ENCODE measurements around the gene NUBP2. TPM values are rescaled to one million over a fixed set of nuclear protein-coding genes. Genes with fewer than 3 reads are reported as not detected.

The NUBP2 gene
- total and polyA plus RNA-seq, 8 donors, result 20.4 to 58.8 (median 31.0) TPM

DNA sequence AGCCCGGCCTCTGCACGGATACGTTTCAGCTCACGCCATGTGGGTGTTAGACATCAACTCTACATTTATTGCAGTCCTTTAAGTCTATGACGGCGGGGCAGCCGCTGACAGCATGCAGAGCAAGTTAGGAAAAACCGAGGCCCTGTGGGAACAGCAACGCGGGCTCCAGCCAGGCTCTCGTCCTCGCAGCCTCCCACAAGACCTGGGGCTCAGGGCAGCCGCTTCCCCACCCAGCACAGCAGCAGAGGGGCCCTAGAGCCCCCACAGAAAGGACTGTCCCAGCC lies 6.1 kb upstream of the NUBP2 start:
- no peak for DNase-seq
- H3K4me3 ChIP-seq, result no peak overlapping the region
- H3K36me3 ChIP-seq, result peaks cover 0 to 25% (median 10%) of the 10 kb centered on the region in 3 donors
- H3K27me3 ChIP-seq, result no peaks in the 10 kb centered on the region
- no peak for FAIRE-seq
- intact Hi-C loops (cut with DNase I), result no loop called here
- TF ChIP-seq, protein P1, sequence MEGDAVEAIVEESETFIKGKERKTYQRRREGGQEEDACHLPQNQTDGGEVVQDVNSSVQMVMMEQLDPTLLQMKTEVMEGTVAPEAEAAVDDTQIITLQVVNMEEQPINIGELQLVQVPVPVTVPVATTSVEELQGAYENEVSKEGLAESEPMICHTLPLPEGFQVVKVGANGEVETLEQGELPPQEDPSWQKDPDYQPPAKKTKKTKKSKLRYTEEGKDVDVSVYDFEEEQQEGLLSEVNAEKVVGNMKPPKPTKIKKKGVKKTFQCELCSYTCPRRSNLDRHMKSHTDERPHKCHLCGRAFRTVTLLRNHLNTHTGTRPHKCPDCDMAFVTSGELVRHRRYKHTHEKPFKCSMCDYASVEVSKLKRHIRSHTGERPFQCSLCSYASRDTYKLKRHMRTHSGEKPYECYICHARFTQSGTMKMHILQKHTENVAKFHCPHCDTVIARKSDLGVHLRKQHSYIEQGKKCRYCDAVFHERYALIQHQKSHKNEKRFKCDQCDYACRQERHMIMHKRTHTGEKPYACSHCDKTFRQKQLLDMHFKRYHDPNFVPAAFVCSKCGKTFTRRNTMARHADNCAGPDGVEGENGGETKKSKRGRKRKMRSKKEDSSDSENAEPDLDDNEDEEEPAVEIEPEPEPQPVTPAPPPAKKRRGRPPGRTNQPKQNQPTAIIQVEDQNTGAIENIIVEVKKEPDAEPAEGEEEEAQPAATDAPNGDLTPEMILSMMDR (IDR thresholded peaks at IDR 0.05), result no peak
- 85 to 87% methylated on average over 13 of the region's 13 CpGs for WGBS, 2 donors
- peaks cover 17 to 21% (median 20%) of the 10 kb centered on the region in 3 donors for H3K4me1 ChIP-seq
- no peaks in the 10 kb centered on the region for H3K9me3 ChIP-seq
- ATAC-seq, result no peak
- no peak overlapping the region for H3K27ac ChIP-seq

DNA sequence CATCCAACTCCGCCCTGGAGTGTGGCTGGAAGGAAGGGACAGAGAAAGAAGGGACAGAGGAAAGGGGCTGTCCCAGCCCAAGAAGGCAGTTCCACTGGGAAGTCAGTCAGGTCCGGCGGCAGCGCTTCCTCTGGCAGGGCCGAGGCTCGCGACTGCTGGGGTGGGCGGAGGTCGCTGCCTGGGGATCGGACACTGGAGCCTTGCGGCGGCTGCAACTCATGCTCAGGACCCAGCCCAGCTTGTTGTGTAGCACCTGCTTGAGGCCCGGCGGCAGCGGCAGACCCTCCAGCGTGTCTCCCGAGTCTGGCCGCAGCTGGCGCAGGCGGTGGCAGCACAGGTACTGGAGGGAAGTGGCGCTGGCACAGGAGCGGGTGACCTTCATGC lies 5.8 kb upstream of the NUBP2 start:
- intact Hi-C loops (cut with DNase I), result no loop called here
- H3K27ac ChIP-seq, result no peak overlapping the region
- DNase-seq (peak in 3 of 6 donors; percentile 11 to 39 (median 32)), FAIRE-seq (no peak), ATAC-seq (no peak)
- H3K36me3 ChIP-seq, result peaks cover 0 to 25% (median 10%) of the 10 kb centered on the region in 3 donors
- H3K4me3 ChIP-seq, result no peak overlapping the region
- WGBS, 2 donors, result 92 to 95% methylated on average over 22 of the region's 22 CpGs
- H3K4me1 ChIP-seq, result peaks cover 18 to 21% (median 20%) of the 10 kb centered on the region in 3 donors
- TF ChIP-seq, protein P1 (IDR thresholded peaks at IDR 0.05), result no peak
- no peaks in the 10 kb centered on the region for H3K27me3 ChIP-seq
- H3K9me3 ChIP-seq, result no peaks in the 10 kb centered on the region

DNA sequence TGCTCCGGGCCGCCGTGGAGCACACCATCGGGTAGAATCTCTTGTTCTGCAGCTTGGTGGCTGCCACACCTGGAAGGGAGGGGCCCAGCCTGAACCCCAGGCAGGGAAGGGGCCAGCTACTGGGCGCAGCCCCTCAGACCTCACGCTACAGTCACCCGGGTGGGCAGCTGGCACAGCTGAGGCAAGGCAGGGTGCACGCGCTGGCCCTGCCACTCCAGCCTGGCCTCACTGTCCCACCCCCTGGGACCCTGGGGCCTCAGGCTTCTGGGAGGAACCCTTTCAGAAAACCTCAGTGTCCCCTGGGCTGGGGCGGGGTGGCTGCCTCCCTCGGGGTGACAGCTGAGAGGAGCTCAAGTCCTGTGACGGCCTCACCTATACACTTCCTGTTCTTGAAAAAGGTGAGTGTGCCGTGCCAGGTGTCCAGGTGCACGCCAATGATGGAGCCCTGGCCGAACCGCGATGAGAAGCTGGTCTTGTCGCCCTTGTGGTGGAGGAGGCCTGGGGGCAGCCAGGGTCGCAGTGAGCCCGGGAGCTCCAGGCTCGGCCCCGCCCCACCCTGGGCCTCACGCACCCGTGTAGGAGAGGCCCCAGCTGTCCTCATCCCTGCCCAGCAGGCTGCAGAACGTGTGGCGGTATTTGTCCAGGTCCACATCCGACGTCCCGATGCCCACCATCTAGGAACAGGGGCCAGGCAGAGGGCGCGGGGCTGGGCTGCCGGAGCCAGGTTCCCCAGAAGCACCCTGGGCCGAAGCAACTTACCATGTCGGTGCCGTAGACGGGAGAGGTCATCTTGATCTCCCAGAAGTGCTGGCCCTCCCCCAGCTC lies 5.2 kb upstream of the NUBP2 start:
- FAIRE-seq (no peak), ATAC-seq (no peak), DNase-seq (peak in 5 of 6 donors; percentile 11 to 82 (median 30))
- intact Hi-C loops (cut with DNase I), result no loop called here
- H3K27ac ChIP-seq, result no peak overlapping the region
- TF ChIP-seq, protein P1 (IDR thresholded peaks at IDR 0.05), result no peak
- peaks cover 18 to 21% (median 20%) of the 10 kb centered on the region in 3 donors for H3K4me1 ChIP-seq
- peaks cover 0 to 25% (median 10%) of the 10 kb centered on the region in 3 donors for H3K36me3 ChIP-seq
- H3K27me3 ChIP-seq, result no peaks in the 10 kb centered on the region
- WGBS, 2 donors, result 81 to 85% methylated on average over 35 to 36 of the region's 36 CpGs
- H3K9me3 ChIP-seq, result no peaks in the 10 kb centered on the region
- no peak overlapping the region for H3K4me3 ChIP-seq

DNA sequence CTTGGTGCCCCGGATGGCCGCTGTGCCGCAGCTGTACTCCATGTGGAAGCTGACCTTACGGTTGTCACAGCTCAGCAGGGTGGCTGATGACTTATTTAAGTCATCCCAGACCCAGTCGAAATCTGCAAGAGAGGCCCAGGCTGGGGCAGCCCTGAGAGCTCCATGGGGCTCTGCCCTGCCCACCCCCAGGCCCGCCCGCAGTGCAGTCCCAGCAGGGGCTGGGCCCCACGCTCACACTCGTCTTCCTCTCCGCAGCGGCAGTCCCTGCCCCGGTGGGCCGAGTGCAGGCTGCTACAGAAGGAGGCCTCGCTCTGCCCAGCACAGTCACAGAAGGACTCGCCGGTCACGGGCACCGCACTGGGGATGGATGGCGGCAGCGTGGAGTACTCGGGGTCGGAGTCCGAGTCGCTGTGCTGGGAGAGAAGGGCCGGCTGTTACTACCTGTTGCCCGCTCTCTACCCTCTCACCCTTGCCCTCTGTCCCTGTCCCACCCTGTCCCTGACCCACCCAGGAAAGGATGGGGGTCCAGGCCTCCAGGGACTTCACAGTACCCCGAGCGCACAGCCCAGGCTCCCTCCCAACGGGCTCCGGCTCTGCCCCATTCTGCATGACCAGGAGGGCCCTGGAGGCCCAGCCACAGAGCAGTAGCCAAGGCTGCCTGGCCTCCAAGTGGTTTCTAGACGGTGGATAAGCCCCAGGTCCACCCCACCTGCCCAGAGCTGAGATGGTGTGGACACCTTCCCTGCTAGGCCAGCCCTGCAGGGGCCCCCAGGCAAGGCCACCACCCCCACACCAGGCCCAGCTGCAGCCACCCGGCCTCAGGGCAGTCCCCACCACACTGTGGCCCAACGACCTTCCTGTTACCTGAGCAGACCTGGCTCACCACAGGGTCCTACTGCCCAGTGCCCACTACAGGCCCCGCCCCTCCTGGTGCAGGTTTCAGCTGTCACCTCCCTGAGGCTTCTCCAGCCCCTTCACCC lies 4.3 kb upstream of the NUBP2 start:
- no peak overlapping the region for H3K4me3 ChIP-seq
- FAIRE-seq, result no peak

More for the DNA sequence above, 4.3 kb upstream of the NUBP2 start:
- WGBS, 2 donors, result 84 to 87% methylated on average over 34 of the region's 34 CpGs
- H3K27ac ChIP-seq, result no peak overlapping the region
- H3K36me3 ChIP-seq, result peaks cover 0 to 25% (median 10%) of the 10 kb centered on the region in 3 donors
- H3K4me1 ChIP-seq, result peaks cover 18 to 21% (median 20%) of the 10 kb centered on the region in 3 donors
- TF ChIP-seq, protein P1 (IDR thresholded peaks at IDR 0.05), result no peak
- ATAC-seq (no peak), DNase-seq (peak in 4 of 6 donors; percentile 17 to 82 (median 40))
- intact Hi-C loops (cut with DNase I), result no loop called here
- H3K9me3 ChIP-seq, result no peaks in the 10 kb centered on the region
- no peaks in the 10 kb centered on the region for H3K27me3 ChIP-seq

Measured in pancreas (tissue), 10 donors.